Skeletal muscle tissue (tissue), 4 donors: ENCODE results near the gene HPS6. TPM values are rescaled to one million over a fixed set of nuclear protein-coding genes. Genes with fewer than 3 reads are reported as not detected.
"Not testable (repeated sequence)": the region's sequence is repeated elsewhere in the genome, so short reads cannot be mapped to it uniquely, and the experiment has no call there.

ENCODE experiments used
- H3K27ac ChIP-seq: one replicate; pipeline ENCODE4 v1.7.0; 2013; ENCODE audit warnings: mild to moderate bottlenecking, low read depth, low read length, inconsistent platforms
- H3K27me3 ChIP-seq, 3 donors: one replicate each; pipeline ENCODE4 v1.7.0; 2013; ENCODE audit warnings: low read length in 3 of 3; ENCODE audit not compliant: control insufficient read depth in 3 of 3, insufficient read depth in 3 of 3
- H3K36me3 ChIP-seq, 3 donors: one replicate each; pipeline ENCODE4 v1.7.0; 2013; ENCODE audit warnings: low read length in 3 of 3; ENCODE audit not compliant: control insufficient read depth in 3 of 3, insufficient read depth in 3 of 3
- H3K4me1 ChIP-seq, 3 donors: one replicate each; pipeline ENCODE4 v1.7.0; 2013; ENCODE audit warnings: low read length in 3 of 3, mild to moderate bottlenecking in 3 of 3; ENCODE audit not compliant: control insufficient read depth in 3 of 3, insufficient read depth in 3 of 3
- H3K4me3 ChIP-seq, 3 donors: one replicate each; pipeline ENCODE4 v1.7.0; 2013; ENCODE audit warnings: low read length in 3 of 3
- H3K9ac ChIP-seq, 3 donors: one replicate each; pipeline ENCODE4 v1.7.0; 2013; ENCODE audit warnings: low read length in 3 of 3, mild to moderate bottlenecking in 3 of 3, moderate library complexity in 2 of 3, low read depth in 1 of 3
- H3K9me3 ChIP-seq, 3 donors: one replicate each; pipeline ENCODE4 v1.7.0; 2013; ENCODE audit warnings: low read length in 3 of 3; ENCODE audit not compliant: control insufficient read depth in 3 of 3
- total RNA-seq: library from RNA; depleted of rRNA; stranded (reverse); fragments of >200 nt; gene quantifications from one replicate; pipeline ENCODE4 v1.2.3, GENCODE V29; 2014
- donor health status: Osteomylitis.

Gene HPS6
- total RNA-seq, 1 donor from 2014 or later: 16.7 TPM

- no peaks in the 10 kb centered on the region for H3K9me3 ChIP-seq
- H3K9ac ChIP-seq: no peak overlapping the region
- no peak overlapping the region for H3K4me3 ChIP-seq
- no peaks in the 10 kb centered on the region for H3K27me3 ChIP-seq
- no peaks in the 10 kb centered on the region for H3K36me3 ChIP-seq
- peaks cover 5 to 15% (median 12%) of the 10 kb centered on the region in 3 donors for H3K4me1 ChIP-seq
- H3K27ac ChIP-seq: no peak overlapping the region
Observed at GRCh38 chr10:102045292-102045691, 19.9 kb upstream of the HPS6 start.

GRCh38 chr10:102046095-102046494 is 19.1 kb upstream of the HPS6 start:
- no peaks in the 10 kb centered on the region for H3K9me3 ChIP-seq
- H3K36me3 ChIP-seq: no peaks in the 10 kb centered on the region
- H3K27ac ChIP-seq: no peak overlapping the region

GRCh38 chr10:102054881-102055646 is 10.1 kb upstream of the HPS6 start:
- peak overlapping the region; percentile 91 to 95 (median 92) for H3K4me3 ChIP-seq
- H3K36me3 ChIP-seq, H3K9me3 ChIP-seq, H3K27me3 ChIP-seq: not testable (repeated sequence)
- peaks cover 15 to 31% (median 29%) of the 10 kb centered on the region in 3 donors for H3K4me1 ChIP-seq
- H3K27ac ChIP-seq: peak overlapping the region; percentile 87
- H3K9ac ChIP-seq: peak overlapping the region; percentile 95 to 97 (median 97)

More at GRCh38 chr10:102046095-102046494, 19.1 kb upstream of the HPS6 start:
- H3K9ac ChIP-seq: no peak overlapping the region
- no peaks in the 10 kb centered on the region for H3K27me3 ChIP-seq
- H3K4me3 ChIP-seq: no peak overlapping the region
- peaks cover 0 to 10% (median 6%) of the 10 kb centered on the region in 3 donors for H3K4me1 ChIP-seq

GRCh38 chr10:102055647-102056419 is 9.3 kb upstream of the HPS6 start, which contains the start of gene ARMH3:
Gene ARMH3, minus strand, starts transcription at chr10:102056173. Its CDS starts 16,059 bp downstream, at chr10:102040114.
- no peaks in the 10 kb centered on the region for H3K27me3 ChIP-seq

GRCh38 chr10:102059987-102060386 is 5.2 kb upstream of the HPS6 start:
- H3K4me3 ChIP-seq: no peak overlapping the region
- H3K9me3 ChIP-seq: no peaks in the 10 kb centered on the region
- no peaks in the 10 kb centered on the region for H3K27me3 ChIP-seq
- peaks cover 0 to 4% (median 2%) of the 10 kb centered on the region in 3 donors for H3K4me1 ChIP-seq
- no peak overlapping the region for H3K27ac ChIP-seq
- no peak overlapping the region for H3K9ac ChIP-seq
- H3K36me3 ChIP-seq: no peaks in the 10 kb centered on the region

More at GRCh38 chr10:102055647-102056419, 9.3 kb upstream of the HPS6 start, which contains the start of gene ARMH3:
- Histone ChIP-seq H3K4me1 (peaks cover 15 to 31% (median 29%) of the 10 kb centered on the region in 3 donors), H3K4me3 (peak within 1 kb of the TSS; percentile 91 to 95 (median 92)), H3K36me3 (no peaks in the 10 kb centered on the region), H3K9me3 (no peaks in the 10 kb centered on the region), H3K9ac (peak within 1 kb of the TSS; percentile 95 to 97 (median 97)), H3K27ac (peak within 1 kb of the TSS; percentile 87)

- H3K27me3 ChIP-seq: no peaks in the 10 kb centered on the region
- H3K36me3 ChIP-seq: peaks cover 0 to 10% (median 5%) of the 10 kb centered on the region in 3 donors
- H3K27ac ChIP-seq: peak overlapping the region; percentile 76
- peaks cover 29 to 38% (median 34%) of the 10 kb centered on the region in 3 donors for H3K4me1 ChIP-seq
- H3K9ac ChIP-seq: peak overlapping the region in 2 of 3 donors; percentile 88 to 96
- H3K9me3 ChIP-seq: no peaks in the 10 kb centered on the region
- H3K4me3 ChIP-seq: peak overlapping the region in 1 of 3 donors; percentile 70
Observed at GRCh38 chr10:102064503-102064867, 664 bp upstream of the HPS6 start.

GRCh38 chr10:102065561-102066398 is 631 bp downstream of the HPS6 start:
- Histone ChIP-seq H3K27ac (peak overlapping the region; percentile 76), H3K36me3 (peaks cover 0 to 11% (median 5%) of the 10 kb centered on the region in 3 donors), H3K4me3 (peak overlapping the region; percentile 70 to 91 (median 88)), H3K9me3 (no peaks in the 10 kb centered on the region), H3K27me3 (no peaks in the 10 kb centered on the region), H3K9ac (peak overlapping the region; percentile 78 to 96 (median 88)), H3K4me1 (peaks cover 29 to 39% (median 34%) of the 10 kb centered on the region in 3 donors)

GRCh38 chr10:102066399-102067088 is 1.4 kb downstream of the HPS6 start:
- peak overlapping the region; percentile 76 for H3K27ac ChIP-seq
- H3K9ac ChIP-seq: peak overlapping the region; percentile 78 to 96 (median 88)
- no peaks in the 10 kb centered on the region for H3K27me3 ChIP-seq
- H3K9me3 ChIP-seq: no peaks in the 10 kb centered on the region
- peak overlapping the region; percentile 70 to 91 (median 88) for H3K4me3 ChIP-seq
- H3K4me1 ChIP-seq: peaks cover 29 to 39% (median 34%) of the 10 kb centered on the region in 3 donors
- H3K36me3 ChIP-seq: peaks cover 0 to 11% (median 5%) of the 10 kb centered on the region in 3 donors
